OCI-LY7 (cell line): ENCODE data around the gene ZCCHC8. TPM values are rescaled to one million over a fixed set of nuclear protein-coding genes. Genes with fewer than 3 reads are reported as not detected.
A peak's percentile ranks its signal among the peaks of the same experiment; 100 is the strongest.

Experiments used
- BruUV-seq: library from RNA; stranded (reverse); fragments of 400-500 nt; replicated peaks from 2 replicates; lab custom pipeline; 2021; lab: Mats Ljungman, UMichigan
- CTCF ChIA-PET: fragments of 300-600 bp; sonication (Branson Sonifier 250); formaldehyde crosslinking; loops from one replicate; lab custom pipeline; 2022; ENCODE audit warnings: antibody characterized with exemption; ENCODE audit not compliant: unreplicated experiment; lab: Charles Lee
- POLR2A ChIA-PET: fragments of 300-600 bp; sonication (Branson Sonifier 250); formaldehyde crosslinking; loops from one replicate; lab custom pipeline; 2022; ENCODE audit warnings: antibody characterized with exemption; lab: Charles Lee
- DNase-seq: peaks from one replicate; pipeline ENCODE4 v3.0.0-alpha.2; 2015; ENCODE audit warnings: low spot score
- H2AFZ ChIP-seq: fragments of 200-600 bp; sonication (generic), shearing (Covaris generic); 2 replicates; pipeline ENCODE4 v1.6.1; 2014; ENCODE audit warnings: mild to moderate bottlenecking, antibody characterized with exemption, low read length, moderate library complexity
- H3K27ac ChIP-seq: fragments of 200-600 bp; sonication (generic); 2 replicates; pipeline ENCODE4 v1.5.1; 2014; ENCODE audit warnings: mixed run types, low read depth, mild to moderate bottlenecking, moderate library complexity, low read length, inconsistent platforms; ENCODE audit not compliant: poor library complexity, severe bottlenecking
- H3K36me3 ChIP-seq: fragments of 200-600 bp; sonication (generic); 2 replicates; pipeline ENCODE4 v1.6.1; 2014; ENCODE audit warnings: mild to moderate bottlenecking, antibody characterized with exemption, low read length, moderate library complexity, mixed read lengths; ENCODE audit not compliant: insufficient read depth
- H3K4me1 ChIP-seq: fragments of 200-600 bp; sonication (generic); 2 replicates; pipeline ENCODE4 v1.5.1; 2014; ENCODE audit warnings: mild to moderate bottlenecking, low read length; ENCODE audit not compliant: insufficient read depth, poor library complexity, severe bottlenecking
- H3K4me2 ChIP-seq: fragments of 200-600 bp; sonication (generic); 2 replicates; pipeline ENCODE4 v1.6.1; 2014; ENCODE audit warnings: mild to moderate bottlenecking, low read length
- H3K4me3 ChIP-seq: fragments of 200-600 bp; sonication (generic); 2 replicates; pipeline ENCODE4 v1.5.1; 2014; ENCODE audit warnings: mild to moderate bottlenecking, low read depth, low read length; ENCODE audit not compliant: poor library complexity, severe bottlenecking
- H3K79me2 ChIP-seq: fragments of 200-600 bp; sonication (generic); 2 replicates; pipeline ENCODE4 v1.6.1; 2016; ENCODE audit warnings: low read depth, mild to moderate bottlenecking, low read length, moderate library complexity, mixed read lengths; ENCODE audit not compliant: insufficient read depth
- H3K9me2 ChIP-seq: fragments of 200-600 bp; sonication (generic); 2 replicates; pipeline ENCODE4 v1.6.1; 2016; ENCODE audit warnings: mild to moderate bottlenecking, low read length, mixed read lengths; ENCODE audit not compliant: insufficient read depth
- H3K9me3 ChIP-seq: fragments of 200-600 bp; sonication (generic); 2 replicates; pipeline ENCODE4 v1.6.1; 2014; ENCODE audit warnings: mild to moderate bottlenecking, mixed run types, low read length, mixed read lengths
- H4K20me1 ChIP-seq: fragments of 200-600 bp; sonication (generic); 2 replicates; pipeline ENCODE4 v1.6.1; 2014; ENCODE audit warnings: mild to moderate bottlenecking, antibody characterized with exemption, low read length, moderate library complexity, mixed read lengths; ENCODE audit not compliant: insufficient read depth
- CTCF ChIP-seq: fragments of 200-600 bp; sonication (generic); conservative IDR thresholded peaks from 2 replicates; pipeline ENCODE4 v1.5.1; 2014; ENCODE audit warnings: mild to moderate bottlenecking, antibody characterized with exemption, low read length, moderate library complexity, mixed read lengths
- EZH2phosphoT487 ChIP-seq: fragments of 200-600 bp; sonication (generic); IDR thresholded peaks from 2 replicates; pipeline ENCODE4 v1.6.1; 2018; ENCODE audit warnings: low read depth, borderline replicate concordance, mild to moderate bottlenecking, mixed run types, antibody characterized with exemption, low read length, moderate library complexity, mixed read lengths
- intact Hi-C: fragments of 100-400 bp; cut with micrococcal nuclease; formaldehyde crosslinking; loops from one replicate; pipeline ENCODE4 v1.10.0; 2022; ENCODE audit not compliant: unreplicated experiment
- total RNA-seq, 2 experiments: library from RNA; depleted of rRNA in 1 of 2; stranded (reverse); fragments of >200 nt in 1 of 2; shearing (Covaris generic) in 1 of 2; gene quantifications; 2 replicates each; pipeline ENCODE4 v1.2.3, GENCODE V29; 2014 to 2022

ZCCHC8 gene
- total RNA-seq, 2 experiments from 2014 or later: 46.9 to 68.6 TPM

GRCh38 chr12:122526683-122527477, 26.1 kb upstream of the ZCCHC8 start, which contains the start of the genes KNTC1 and RSRC2:
Gene KNTC1 (plus strand): TSS chr12:122527249. CDS start chr12:122530064, 2,815 bp downstream.
Gene RSRC2 (minus strand): TSS chr12:122526936. CDS start chr12:122526853, 83 bp downstream.
- Histone ChIP-seq H3K9me2 (no peaks in the 10 kb centered on the region), H3K9me3 (no peaks in the 10 kb centered on the region), H3K4me1 (peaks cover 53% of the 10 kb centered on the region), H3K4me2 (peak within 1 kb of the TSS; percentile 88), H3K36me3 (peaks cover 79% of the 10 kb centered on the region), H3K27ac (peak within 1 kb of the TSS; percentile 92), H2AFZ (peak within 1 kb of the TSS; percentile 27; the same call in 1 of the 2 replicates), H3K4me3 (peak within 1 kb of the TSS; percentile 99), H4K20me1 (peaks cover 38% of the 10 kb centered on the region), H3K79me2 (peaks cover 93% of the 10 kb centered on the region)
- peak; percentile 100 for DNase-seq
- CTCF ChIA-PET: interaction anchor here (0.5 kb wide), 1 partner anchor 21 kb away, joined by 3 read pairs; no protein-coding TSS in a partner anchor
- no TSS peak for BruUV-seq
- POLR2A ChIA-PET: interaction anchor here (0.6 to 2.7 kb wide), 11 partner anchors 9 to 910 kb away, joined by 3 to 37 read pairs (median 4); partner anchors contain the start of gene ZCCHC8
- intact Hi-C loops: loop anchor here (1.0 to 10.0 kb wide), 4 partner anchors 27 to 838 kb away; partner anchors contain the start of genes DENR, SBNO1 and ZCCHC8
- TF ChIP-seq EZH2phosphoT487 (no peak), CTCF (no peak)

GRCh38 chr12:122523846-122524718, 23.4 kb upstream of the ZCCHC8 start:
- peaks cover 96% of the 10 kb centered on the region for H3K79me2 ChIP-seq
- H3K4me2 ChIP-seq: peak overlapping the region; percentile 75
- H3K9me2 ChIP-seq: no peaks in the 10 kb centered on the region
- peak overlapping the region; percentile 1 for H3K27ac ChIP-seq
- ChIA-PET CTCF (no interaction called here), POLR2A (interaction anchor here (0.6 to 2.5 kb wide), 3 partner anchors 11 to 32 kb away, joined by 3 to 18 read pairs (median 3); partner anchors contain the start of gene ZCCHC8)
- no peak overlapping the region for H2AFZ ChIP-seq
- no peak for TF ChIP-seq EZH2phosphoT487
- no peak for TF ChIP-seq CTCF
- H3K4me1 ChIP-seq: peaks cover 39% of the 10 kb centered on the region
- peaks cover 52% of the 10 kb centered on the region for H4K20me1 ChIP-seq
- no peaks in the 10 kb centered on the region for H3K9me3 ChIP-seq
- H3K36me3 ChIP-seq: peaks cover 80% of the 10 kb centered on the region
- BruUV-seq: no TSS peak
- H3K4me3 ChIP-seq: peak overlapping the region; percentile 99
- intact Hi-C loops: loop anchor here (1.0 to 10.0 kb wide), 2 partner anchors 21 to 841 kb away; partner anchors contain the start of gene SBNO1
- no peak for DNase-seq
